Measurements from ENCODE around the gene NAT8L.

DNA sequence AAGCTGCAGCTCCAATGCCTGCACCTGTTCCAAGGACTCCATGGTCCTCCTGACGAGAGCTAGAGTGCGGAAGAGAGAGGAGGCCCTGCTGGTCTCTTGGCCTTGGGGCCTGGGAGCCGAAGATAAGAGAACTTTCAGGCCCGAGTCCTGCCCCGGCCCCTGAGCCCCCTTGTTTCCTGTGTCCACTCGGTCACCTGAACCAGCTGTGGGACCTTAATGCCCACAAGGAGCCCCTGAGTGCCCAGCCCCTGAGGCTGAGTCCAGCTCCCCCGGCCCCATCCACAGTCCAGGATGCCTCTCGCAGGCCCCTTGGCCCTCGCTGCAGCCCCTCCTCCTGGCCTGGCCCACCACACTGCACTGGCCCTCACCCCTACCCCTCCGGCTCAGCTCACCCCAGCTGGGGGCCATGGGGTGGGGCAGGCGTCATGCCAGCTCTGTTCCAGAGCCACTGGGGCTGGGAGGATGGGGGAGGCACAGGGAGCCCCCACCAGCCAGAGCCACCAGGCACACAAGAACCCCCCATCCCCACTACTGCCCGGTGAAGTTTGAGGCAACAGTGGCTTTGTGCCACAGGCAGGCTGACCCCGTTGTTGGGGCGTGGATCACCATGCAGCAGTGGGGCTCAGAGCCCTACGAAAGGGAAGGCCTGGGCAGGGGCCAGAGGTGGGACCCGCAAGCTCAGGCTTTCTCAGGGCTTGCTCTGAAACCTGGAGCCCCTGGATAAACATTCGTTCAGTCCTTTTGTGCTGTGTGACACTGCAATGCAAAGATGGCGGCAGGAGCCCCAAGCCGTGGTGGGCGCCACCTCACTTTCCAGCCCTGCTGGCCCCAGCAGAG lies 14.1 kb downstream of the NAT8L start:
- no peak for TF ChIP-seq EZH2 (IDR thresholded peaks at IDR 0.05; ENCODE audit: borderline replicate concordance)
- TF ChIP-seq, protein P1, sequence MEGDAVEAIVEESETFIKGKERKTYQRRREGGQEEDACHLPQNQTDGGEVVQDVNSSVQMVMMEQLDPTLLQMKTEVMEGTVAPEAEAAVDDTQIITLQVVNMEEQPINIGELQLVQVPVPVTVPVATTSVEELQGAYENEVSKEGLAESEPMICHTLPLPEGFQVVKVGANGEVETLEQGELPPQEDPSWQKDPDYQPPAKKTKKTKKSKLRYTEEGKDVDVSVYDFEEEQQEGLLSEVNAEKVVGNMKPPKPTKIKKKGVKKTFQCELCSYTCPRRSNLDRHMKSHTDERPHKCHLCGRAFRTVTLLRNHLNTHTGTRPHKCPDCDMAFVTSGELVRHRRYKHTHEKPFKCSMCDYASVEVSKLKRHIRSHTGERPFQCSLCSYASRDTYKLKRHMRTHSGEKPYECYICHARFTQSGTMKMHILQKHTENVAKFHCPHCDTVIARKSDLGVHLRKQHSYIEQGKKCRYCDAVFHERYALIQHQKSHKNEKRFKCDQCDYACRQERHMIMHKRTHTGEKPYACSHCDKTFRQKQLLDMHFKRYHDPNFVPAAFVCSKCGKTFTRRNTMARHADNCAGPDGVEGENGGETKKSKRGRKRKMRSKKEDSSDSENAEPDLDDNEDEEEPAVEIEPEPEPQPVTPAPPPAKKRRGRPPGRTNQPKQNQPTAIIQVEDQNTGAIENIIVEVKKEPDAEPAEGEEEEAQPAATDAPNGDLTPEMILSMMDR (IDR thresholded peaks at IDR 0.05; ENCODE audit: poor library complexity) = no peak
